Glutamatergic neuron (in vitro differentiated cells): ENCODE data around the gene SERPINA4. TPM values are rescaled to one million over a fixed set of nuclear protein-coding genes. Genes with fewer than 3 reads are reported as not detected.

ENCODE experiments used
- DNase-seq: peaks from one replicate; pipeline ENCODE4 v3.0.0; 2022
- H3K27ac Mint-ChIP-seq: one replicate; pipeline ENCODE4 v1.8.0; 2020; ENCODE audit warnings: mild to moderate bottlenecking, mixed read lengths, inconsistent platforms; ENCODE audit not compliant: unreplicated experiment
- H3K27me3 Mint-ChIP-seq: one replicate; pipeline ENCODE4 v1.8.0; 2020; ENCODE audit warnings: mild to moderate bottlenecking, moderate library complexity, mixed read lengths, inconsistent platforms; ENCODE audit not compliant: unreplicated experiment
- H3K36me3 Mint-ChIP-seq: one replicate; pipeline ENCODE4 v1.8.0; 2020; ENCODE audit warnings: mild to moderate bottlenecking, mixed read lengths, inconsistent platforms; ENCODE audit not compliant: unreplicated experiment
- H3K4me1 Mint-ChIP-seq: one replicate; pipeline ENCODE4 v1.8.0; 2020; ENCODE audit warnings: mild to moderate bottlenecking, low read depth, mixed read lengths, inconsistent platforms; ENCODE audit not compliant: unreplicated experiment
- H3K4me3 Mint-ChIP-seq: one replicate; pipeline ENCODE4 v1.8.0; 2020; ENCODE audit warnings: mild to moderate bottlenecking, mixed read lengths, inconsistent platforms; ENCODE audit not compliant: unreplicated experiment
- H3K9me3 Mint-ChIP-seq: one replicate; pipeline ENCODE4 v1.8.0; 2020; ENCODE audit warnings: mild to moderate bottlenecking, moderate library complexity, mixed read lengths, inconsistent platforms; ENCODE audit not compliant: unreplicated experiment
- total RNA-seq: library from RNA; stranded (reverse); fragmentation: NEBNext Ultra II Directional; extraction: Animal tissue kit (Norgen Biotek cat#: 25700); gene quantifications from one replicate; pipeline ENCODE4 v1.2.1, GENCODE V29; 2021; ENCODE audit not compliant: unreplicated experiment
- TF ChIP-seq, protein P1 (sequence below): fragments of 200-600 bp; sonication (generic); IDR thresholded peaks from one replicate; pipeline ENCODE4 v1.5.0; 2021; ENCODE audit not compliant: partially characterized antibody, unreplicated experiment

SERPINA4 gene
- total RNA-seq, 1 donor from 2014 or later = not detected

DNA sequence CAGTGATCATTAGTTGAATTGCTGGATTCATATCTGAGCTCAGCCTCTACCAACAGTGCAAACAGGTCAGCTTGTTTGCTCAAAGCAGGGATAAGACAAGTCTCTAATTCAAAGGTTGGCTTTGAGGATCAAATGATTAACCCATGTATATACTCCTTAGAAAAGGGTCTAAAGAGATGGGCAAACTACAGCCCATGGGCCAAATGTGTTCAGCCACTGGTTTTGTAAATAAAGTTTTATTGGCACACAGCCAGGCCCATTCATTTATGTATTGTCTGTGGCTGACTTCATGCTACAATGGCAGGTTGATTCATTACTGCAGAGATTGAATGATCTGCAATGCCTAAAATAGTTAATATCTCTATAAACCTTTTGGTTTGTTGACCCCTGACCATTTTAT, 3.1 kb downstream of the SERPINA4 start:
- TF ChIP-seq, protein P1, sequence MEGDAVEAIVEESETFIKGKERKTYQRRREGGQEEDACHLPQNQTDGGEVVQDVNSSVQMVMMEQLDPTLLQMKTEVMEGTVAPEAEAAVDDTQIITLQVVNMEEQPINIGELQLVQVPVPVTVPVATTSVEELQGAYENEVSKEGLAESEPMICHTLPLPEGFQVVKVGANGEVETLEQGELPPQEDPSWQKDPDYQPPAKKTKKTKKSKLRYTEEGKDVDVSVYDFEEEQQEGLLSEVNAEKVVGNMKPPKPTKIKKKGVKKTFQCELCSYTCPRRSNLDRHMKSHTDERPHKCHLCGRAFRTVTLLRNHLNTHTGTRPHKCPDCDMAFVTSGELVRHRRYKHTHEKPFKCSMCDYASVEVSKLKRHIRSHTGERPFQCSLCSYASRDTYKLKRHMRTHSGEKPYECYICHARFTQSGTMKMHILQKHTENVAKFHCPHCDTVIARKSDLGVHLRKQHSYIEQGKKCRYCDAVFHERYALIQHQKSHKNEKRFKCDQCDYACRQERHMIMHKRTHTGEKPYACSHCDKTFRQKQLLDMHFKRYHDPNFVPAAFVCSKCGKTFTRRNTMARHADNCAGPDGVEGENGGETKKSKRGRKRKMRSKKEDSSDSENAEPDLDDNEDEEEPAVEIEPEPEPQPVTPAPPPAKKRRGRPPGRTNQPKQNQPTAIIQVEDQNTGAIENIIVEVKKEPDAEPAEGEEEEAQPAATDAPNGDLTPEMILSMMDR = no peak
- Mint-ChIP-seq H3K4me1 (no peaks in the 10 kb centered on the region), H3K36me3 (no peaks in the 10 kb centered on the region), H3K27ac (no peak overlapping the region), H3K9me3 (peaks cover 2% of the 10 kb centered on the region), H3K4me3 (no peak overlapping the region), H3K27me3 (no peaks in the 10 kb centered on the region)
- DNase-seq = no peak

DNA sequence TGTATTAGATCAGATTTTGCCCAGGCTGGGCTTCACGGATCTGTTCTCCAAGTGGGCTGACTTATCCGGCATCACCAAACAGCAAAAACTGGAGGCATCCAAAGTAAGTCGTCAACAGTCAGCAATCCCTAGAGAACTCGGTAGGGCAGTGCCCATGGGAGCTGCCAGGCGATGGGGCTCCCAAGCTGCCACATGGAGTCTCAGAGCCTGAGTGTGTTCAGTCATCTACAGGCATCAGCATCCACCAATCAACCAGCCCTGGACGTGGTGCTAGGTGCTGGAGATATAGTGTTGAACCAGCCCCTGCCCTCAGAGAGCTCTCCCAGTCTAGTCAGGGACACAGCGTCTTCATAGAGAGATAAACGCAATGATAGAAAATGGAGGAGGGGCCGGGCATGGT, 6.9 kb downstream of the SERPINA4 start:
- TF ChIP-seq, protein P1 = no peak
- H3K4me1 Mint-ChIP-seq = no peaks in the 10 kb centered on the region
- H3K9me3 Mint-ChIP-seq = no peaks in the 10 kb centered on the region
- no peaks in the 10 kb centered on the region for H3K36me3 Mint-ChIP-seq
- no peak overlapping the region for H3K27ac Mint-ChIP-seq
- no peaks in the 10 kb centered on the region for H3K27me3 Mint-ChIP-seq
- H3K4me3 Mint-ChIP-seq = no peak overlapping the region
- no peak for DNase-seq

DNA sequence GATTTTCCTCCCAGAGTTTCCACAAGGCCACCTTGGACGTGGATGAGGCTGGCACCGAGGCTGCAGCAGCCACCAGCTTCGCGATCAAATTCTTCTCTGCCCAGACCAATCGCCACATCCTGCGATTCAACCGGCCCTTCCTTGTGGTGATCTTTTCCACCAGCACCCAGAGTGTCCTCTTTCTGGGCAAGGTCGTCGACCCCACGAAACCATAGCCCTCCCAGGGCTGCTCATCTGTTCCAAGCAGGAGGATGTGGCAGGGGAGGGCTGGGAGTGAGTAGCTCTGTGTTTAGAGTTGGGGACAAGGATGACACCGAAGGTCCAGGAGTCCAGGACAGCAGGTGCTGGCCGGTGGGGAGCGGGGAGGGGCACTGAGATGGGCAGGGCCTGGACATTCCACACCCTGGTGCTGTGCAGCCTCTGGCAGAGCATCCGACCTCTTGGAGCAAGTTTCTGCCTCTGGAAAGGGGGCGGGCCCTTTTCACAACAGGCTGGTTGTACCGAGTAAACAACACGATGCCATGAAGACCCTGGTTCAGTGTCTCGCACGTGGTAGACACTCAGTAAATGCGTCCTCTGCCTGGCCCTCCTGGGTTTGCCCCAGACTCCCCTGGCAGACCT, 8.2 kb downstream of the SERPINA4 start:
- TF ChIP-seq, protein P1 = no peak
- no peak overlapping the region for H3K4me3 Mint-ChIP-seq
- H3K27ac Mint-ChIP-seq = no peak overlapping the region
- no peaks in the 10 kb centered on the region for H3K27me3 Mint-ChIP-seq
- no peak for DNase-seq
- H3K4me1 Mint-ChIP-seq = no peaks in the 10 kb centered on the region
- H3K9me3 Mint-ChIP-seq = no peaks in the 10 kb centered on the region
- H3K36me3 Mint-ChIP-seq = no peaks in the 10 kb centered on the region

DNA sequence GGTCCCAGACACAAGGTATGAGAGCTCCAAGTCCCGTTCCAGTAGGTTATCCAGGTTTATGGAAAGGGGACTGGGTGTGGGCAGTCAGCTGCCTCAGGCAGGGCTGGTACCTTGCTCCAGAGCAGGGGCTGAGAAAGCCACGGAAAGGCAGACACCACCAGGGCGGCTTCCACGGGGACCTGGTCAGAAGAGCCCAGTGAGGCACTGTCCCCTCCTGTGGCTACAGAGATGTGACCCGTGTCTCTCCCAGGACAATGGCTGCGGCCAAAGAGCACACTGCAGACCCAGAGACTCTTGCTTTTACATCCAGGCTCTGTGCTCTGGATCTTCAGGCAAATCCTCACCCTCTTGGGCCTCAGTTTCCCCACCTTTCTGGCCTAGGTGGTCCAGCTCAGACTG, 8.8 kb downstream of the SERPINA4 start:
- H3K9me3 Mint-ChIP-seq = no peaks in the 10 kb centered on the region
- DNase-seq = no peak

DNA sequence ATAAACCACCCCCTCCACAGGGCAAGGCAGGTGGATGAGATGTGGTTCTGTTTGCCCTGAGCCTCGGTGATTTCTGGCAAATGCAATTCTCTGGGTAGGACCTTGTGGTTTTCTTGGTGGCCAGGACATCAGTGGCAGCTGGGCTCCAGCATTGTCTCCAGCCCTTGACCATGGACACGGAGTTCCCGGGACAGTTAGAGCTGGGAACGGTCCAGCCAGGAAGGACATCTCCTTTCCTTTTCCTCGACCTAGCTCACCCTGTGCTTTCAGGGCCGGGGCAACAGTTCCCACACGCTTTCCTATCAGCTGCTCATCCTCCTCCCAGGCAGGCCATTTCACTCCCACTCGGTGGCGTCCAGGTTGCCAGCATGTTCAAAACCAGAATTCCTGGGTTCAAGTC, 9.2 kb downstream of the SERPINA4 start:
- TF ChIP-seq, protein P1 = no peak
- DNase-seq = no peak
- H3K36me3 Mint-ChIP-seq = no peaks in the 10 kb centered on the region
- no peaks in the 10 kb centered on the region for H3K4me1 Mint-ChIP-seq
- no peak overlapping the region for H3K4me3 Mint-ChIP-seq
- H3K27me3 Mint-ChIP-seq = no peaks in the 10 kb centered on the region
- H3K27ac Mint-ChIP-seq = no peak overlapping the region
- no peaks in the 10 kb centered on the region for H3K9me3 Mint-ChIP-seq

More for the DNA sequence above, 8.8 kb downstream of the SERPINA4 start:
- Mint-ChIP-seq H3K27ac (no peak overlapping the region), H3K4me3 (no peak overlapping the region), H3K27me3 (no peaks in the 10 kb centered on the region), H3K36me3 (no peaks in the 10 kb centered on the region), H3K4me1 (no peaks in the 10 kb centered on the region)
- TF ChIP-seq, protein P1 = no peak
